Esophagus (tissue), 2 donors: ENCODE measurements around the gene IGSF3. TPM values are rescaled to one million over a fixed set of nuclear protein-coding genes. Genes with fewer than 3 reads are reported as not detected.

Source experiments
- H3K27ac ChIP-seq, 2 donors: one replicate each; pipeline ENCODE4 v1.5.1; 2013; ENCODE audit warnings: low read depth in 2 of 2, mild to moderate bottlenecking in 2 of 2, inconsistent platforms in 1 of 2, low read length in 1 of 2, moderate library complexity in 1 of 2
- H3K27me3 ChIP-seq, 2 donors: one replicate each; pipeline ENCODE4 v1.6.1; 2013; ENCODE audit warnings: low read length in 2 of 2, control low read depth in 1 of 2, mild to moderate bottlenecking in 1 of 2; ENCODE audit not compliant: insufficient read depth in 2 of 2, control insufficient read depth in 1 of 2
- H3K36me3 ChIP-seq, 2 donors: one replicate each; pipeline ENCODE4 v1.6.1; 2013; ENCODE audit warnings: low read length in 1 of 2; ENCODE audit not compliant: control insufficient read depth in 2 of 2, insufficient read depth in 2 of 2
- H3K4me1 ChIP-seq, 2 donors: one replicate each; pipeline ENCODE4 v1.6.1; 2013; ENCODE audit warnings: low read length in 1 of 2; ENCODE audit not compliant: control insufficient read depth in 2 of 2, insufficient read depth in 2 of 2
- H3K4me3 ChIP-seq, 2 donors: one replicate each; pipeline ENCODE4 v1.5.1; 2013; ENCODE audit warnings: low read length in 2 of 2, mild to moderate bottlenecking in 2 of 2, low read depth in 1 of 2, moderate library complexity in 1 of 2
- H3K9me3 ChIP-seq, 2 donors: one replicate each; pipeline ENCODE4 v1.6.1; 2013; ENCODE audit warnings: mild to moderate bottlenecking in 2 of 2, low read depth in 1 of 2, low read length in 1 of 2, moderate library complexity in 1 of 2; ENCODE audit not compliant: control insufficient read depth in 2 of 2, insufficient read depth in 1 of 2
- WGBS, 2 donors: extraction: QIAGEN DNeasy Blood & Tissue Kit; methylation state at CpG; one replicate each; pipeline ENCODE4 v1.1.7; 2013; 5-methylcytosine and 5-hydroxymethylcytosine counted together
- polyA plus RNA-seq, 2 donors: library from polyadenylated mRNA; stranded (reverse); fragments of 200-250 nt; gene quantifications; one replicate each; pipeline ENCODE4 v1.2.3, GENCODE V29; 2013
- donor health status: healthy with polysubstance abuse.
- donor health status: Bipolar disorder and iron deficiency.

Gene IGSF3
- polyA plus RNA-seq, 2 donors = 11.0 to 15.5 TPM

DNA sequence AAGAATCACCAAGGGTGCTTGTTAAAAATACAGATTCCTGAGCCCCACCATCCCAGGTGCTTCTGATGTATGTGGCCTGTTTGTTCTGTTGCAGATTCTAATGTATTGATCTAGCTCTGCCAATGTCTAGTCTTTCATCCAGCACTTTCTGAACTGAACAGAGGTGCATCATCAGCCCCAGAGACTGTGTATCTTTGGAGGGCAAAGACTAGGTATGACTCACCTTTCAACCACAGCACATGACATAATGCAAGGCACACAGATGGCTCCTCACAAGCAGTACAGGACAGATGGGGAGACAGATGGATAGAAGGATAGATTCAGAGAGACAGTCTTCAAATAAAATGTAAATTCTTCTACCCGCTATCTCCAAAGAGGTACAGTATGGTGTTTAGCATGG, 129.0 kb downstream of the IGSF3 start:
- no peak overlapping the region for H3K27ac ChIP-seq
- H3K27me3 ChIP-seq = no peaks in the 10 kb centered on the region
- H3K4me3 ChIP-seq = no peak overlapping the region
- no peaks in the 10 kb centered on the region for H3K9me3 ChIP-seq
- peaks cover 0 to 5% of the 10 kb centered on the region in 2 donors for H3K4me1 ChIP-seq
- peaks cover 5 to 14% of the 10 kb centered on the region in 2 donors for H3K36me3 ChIP-seq
- WGBS, 2 donors = 96 to 100% methylated on average over 1 of the region's 1 CpG

DNA sequence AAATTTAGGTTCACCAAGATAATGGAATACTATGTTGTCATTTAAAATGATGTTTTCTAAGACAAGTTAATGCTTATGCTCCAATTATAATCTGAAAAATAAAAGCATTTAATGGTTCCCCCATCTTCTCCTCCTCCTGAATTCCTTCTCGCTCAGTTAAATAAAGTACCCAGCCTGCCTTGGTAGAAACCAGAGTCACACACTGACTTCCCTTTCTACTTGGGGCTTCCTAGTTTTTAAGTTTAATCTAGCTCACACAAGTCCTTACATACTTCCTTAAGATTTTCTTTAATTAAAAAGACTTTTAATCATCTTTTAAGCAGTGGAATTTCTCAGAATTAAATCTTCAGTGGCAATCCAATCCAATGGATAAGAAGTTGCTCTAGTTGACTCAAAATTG, 129.6 kb downstream of the IGSF3 start:
- H3K27ac ChIP-seq = no peak overlapping the region
- H3K4me1 ChIP-seq = peaks cover 0 to 2% of the 10 kb centered on the region in 2 donors
- no peaks in the 10 kb centered on the region for H3K9me3 ChIP-seq
- H3K27me3 ChIP-seq = no peaks in the 10 kb centered on the region
- peaks cover 5 to 11% of the 10 kb centered on the region in 2 donors for H3K36me3 ChIP-seq
- WGBS, 2 donors = 88 to 91% methylated on average over 1 of the region's 1 CpG
- no peak overlapping the region for H3K4me3 ChIP-seq

GRCh38 chr1:116537040-116537831, 130.3 kb downstream of the IGSF3 start:
- Histone ChIP-seq H3K4me3 (no peak overlapping the region), H3K36me3 (peaks cover 5 to 9% of the 10 kb centered on the region in 2 donors), H3K27me3 (no peaks in the 10 kb centered on the region), H3K4me1 (peaks cover 0 to 2% of the 10 kb centered on the region in 2 donors), H3K9me3 (no peaks in the 10 kb centered on the region), H3K27ac (peak overlapping the region; percentile 30 to 71)
- WGBS, 2 donors = 40 to 59% methylated on average over 3 of the region's 3 CpGs

DNA sequence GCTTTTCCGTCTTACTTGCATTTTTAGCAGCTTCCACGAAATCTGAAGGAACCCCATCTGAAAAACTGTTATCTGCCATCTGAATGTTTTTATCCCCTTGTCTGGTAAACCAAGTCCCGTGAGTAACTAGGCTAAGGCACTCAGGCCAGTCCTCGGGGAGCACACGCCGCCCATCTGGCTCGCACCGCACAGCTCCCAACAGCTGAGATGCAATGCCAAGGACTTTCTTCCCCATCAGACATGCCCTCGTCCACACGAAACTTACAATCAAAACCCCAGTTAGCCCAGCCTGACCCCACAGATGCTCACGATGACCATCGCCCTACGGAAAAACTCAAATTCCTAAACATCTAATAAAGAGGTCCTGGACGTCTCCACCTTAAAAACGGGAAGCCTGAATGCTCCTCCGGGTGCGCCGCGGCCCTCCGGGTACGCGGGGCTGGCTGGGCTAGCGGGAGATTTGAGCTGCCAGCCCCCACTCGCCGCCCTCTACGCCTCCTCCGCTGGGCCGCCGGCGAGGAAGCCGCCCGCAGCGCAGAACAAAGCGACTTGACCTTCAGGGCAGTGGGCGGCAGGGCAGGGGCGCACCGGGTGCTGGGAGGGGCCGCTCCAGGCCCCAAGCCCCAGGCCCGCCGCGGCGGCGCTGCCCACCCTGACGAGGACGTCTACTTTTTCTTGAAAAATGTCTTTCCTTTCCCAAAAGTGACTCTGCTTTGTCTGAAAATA, 133.4 kb downstream of the IGSF3 start:
- WGBS, 2 donors = 88 to 93% methylated on average over 45 of the region's 45 CpGs
- H3K4me3 ChIP-seq = no peak overlapping the region
- H3K27me3 ChIP-seq = no peaks in the 10 kb centered on the region
- H3K27ac ChIP-seq = no peak overlapping the region
- H3K9me3 ChIP-seq = no peaks in the 10 kb centered on the region
- H3K4me1 ChIP-seq = peaks cover 0 to 2% of the 10 kb centered on the region in 2 donors
- peaks cover 2 to 14% of the 10 kb centered on the region in 2 donors for H3K36me3 ChIP-seq

- Histone ChIP-seq H3K4me1 (peaks cover 0 to 2% of the 10 kb centered on the region in 2 donors), H3K27ac (no peak overlapping the region), H3K4me3 (no peak overlapping the region), H3K9me3 (no peaks in the 10 kb centered on the region), H3K36me3 (peaks cover 2 to 12% of the 10 kb centered on the region in 2 donors), H3K27me3 (no peaks in the 10 kb centered on the region)
- 91 to 95% methylated on average over 3 of the region's 3 CpGs for WGBS, 2 donors
These were observed 134.1 kb downstream of the IGSF3 start for GRCh38 chr1:116533429-116533820.

GRCh38 chr1:116532671-116533428, 134.7 kb downstream of the IGSF3 start:
- WGBS, 2 donors = 96 to 98% methylated on average over 23 of the region's 23 CpGs
- Histone ChIP-seq H3K27ac (no peak overlapping the region), H3K9me3 (no peaks in the 10 kb centered on the region)

DNA sequence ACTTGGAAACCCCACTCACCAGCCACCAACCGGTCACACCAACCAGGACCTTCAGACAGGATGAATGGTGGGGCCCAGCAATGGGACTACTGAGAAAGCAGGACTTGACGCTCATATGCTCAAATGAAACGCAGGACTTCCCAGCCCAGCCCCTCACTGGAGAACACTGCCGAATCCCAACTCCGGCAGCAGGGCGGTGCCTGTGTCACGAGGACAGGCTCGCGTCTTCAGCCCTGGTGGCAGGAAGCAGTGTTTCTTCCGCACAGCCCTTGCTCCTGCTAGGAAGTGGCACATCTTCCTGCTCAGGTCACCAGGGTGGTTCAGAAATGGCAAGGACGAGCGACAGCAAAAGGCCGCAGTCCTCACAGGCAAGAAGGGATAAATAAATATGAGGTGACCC, 135.6 kb downstream of the IGSF3 start:
- Histone ChIP-seq H3K27ac (no peak overlapping the region), H3K4me3 (no peak overlapping the region), H3K36me3 (peaks cover 2 to 12% of the 10 kb centered on the region in 2 donors), H3K4me1 (peaks cover 0 to 2% of the 10 kb centered on the region in 2 donors), H3K9me3 (no peaks in the 10 kb centered on the region), H3K27me3 (no peaks in the 10 kb centered on the region)
- 96 to 97% methylated on average over 13 of the region's 13 CpGs for WGBS, 2 donors

More at GRCh38 chr1:116532671-116533428, 134.7 kb downstream of the IGSF3 start:
- Histone ChIP-seq H3K36me3 (peaks cover 2 to 12% of the 10 kb centered on the region in 2 donors), H3K4me3 (no peak overlapping the region), H3K4me1 (peaks cover 0 to 2% of the 10 kb centered on the region in 2 donors), H3K27me3 (no peaks in the 10 kb centered on the region)

DNA sequence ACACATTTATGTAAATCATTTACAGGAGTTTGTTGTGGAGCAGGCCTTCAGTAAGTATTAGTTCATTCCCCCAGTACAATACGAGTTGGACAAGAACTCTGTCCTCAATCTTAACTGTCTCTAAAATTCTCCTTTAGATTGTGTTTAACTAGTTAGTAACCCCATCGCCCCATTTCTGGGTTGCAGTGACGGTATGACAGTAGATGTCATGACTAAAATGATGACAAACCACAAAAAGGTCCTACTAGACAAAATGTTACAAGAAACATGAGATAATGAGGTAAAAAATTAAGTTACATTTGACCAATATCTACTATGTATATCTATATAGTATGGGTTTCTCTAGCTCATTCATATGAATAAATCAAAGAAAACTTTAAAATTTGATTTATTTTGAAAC, 137.9 kb downstream of the IGSF3 start:
- Histone ChIP-seq H3K4me3 (no peak overlapping the region), H3K27ac (no peak overlapping the region), H3K27me3 (no peaks in the 10 kb centered on the region), H3K4me1 (no peaks in the 10 kb centered on the region), H3K9me3 (no peaks in the 10 kb centered on the region), H3K36me3 (peaks cover 0 to 12% of the 10 kb centered on the region in 2 donors)
- 85 to 91% methylated on average over 3 of the region's 3 CpGs for WGBS, 2 donors

GRCh38 chr1:116529199-116529631, 138.3 kb downstream of the IGSF3 start:
- no peaks in the 10 kb centered on the region for H3K4me1 ChIP-seq
- H3K27ac ChIP-seq = no peak overlapping the region
- H3K36me3 ChIP-seq = peaks cover 0 to 10% of the 10 kb centered on the region in 2 donors
- 72 to 87% methylated on average over 3 of the region's 3 CpGs for whole genome bisulfite sequencing, 2 donors
- H3K27me3 ChIP-seq = no peaks in the 10 kb centered on the region
- H3K4me3 ChIP-seq = no peak overlapping the region
- H3K9me3 ChIP-seq = no peaks in the 10 kb centered on the region
